Islet precursor cell (in vitro differentiated cells): Measurements from ENCODE around the gene PI4K2B.
A peak's percentile ranks its signal among the peaks of the same experiment; 100 is the strongest.
"Not testable (repeated sequence)": the region's sequence is repeated elsewhere in the genome, so short reads cannot be mapped to it uniquely, and the experiment has no call there.

Experiments used
- DNase-seq: peaks from one replicate; pipeline ENCODE4 v3.0.0-alpha.2; 2018

Gene PI4K2B

DNA sequence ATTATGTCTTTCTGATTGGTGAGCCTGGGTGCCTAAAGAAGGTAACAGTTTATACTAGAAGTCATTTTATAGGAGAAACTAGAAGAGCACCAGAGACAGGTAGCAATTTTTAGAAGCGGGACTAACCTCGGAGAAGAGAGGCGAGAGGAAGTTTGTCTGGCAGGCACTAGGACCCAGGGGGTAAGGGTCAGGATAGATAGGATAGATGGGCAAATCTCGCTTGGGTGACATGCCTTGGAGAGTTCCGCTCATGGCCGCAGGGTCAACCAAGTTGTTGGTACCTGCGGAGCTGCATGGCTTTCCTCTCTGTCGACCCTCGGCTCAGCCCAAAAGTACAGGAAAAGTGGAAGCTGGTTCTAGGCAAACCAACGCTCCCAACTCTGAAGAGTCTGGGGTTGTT lies 11.3 kb downstream of the PI4K2B start:
- no peak for DNase-seq

DNA sequence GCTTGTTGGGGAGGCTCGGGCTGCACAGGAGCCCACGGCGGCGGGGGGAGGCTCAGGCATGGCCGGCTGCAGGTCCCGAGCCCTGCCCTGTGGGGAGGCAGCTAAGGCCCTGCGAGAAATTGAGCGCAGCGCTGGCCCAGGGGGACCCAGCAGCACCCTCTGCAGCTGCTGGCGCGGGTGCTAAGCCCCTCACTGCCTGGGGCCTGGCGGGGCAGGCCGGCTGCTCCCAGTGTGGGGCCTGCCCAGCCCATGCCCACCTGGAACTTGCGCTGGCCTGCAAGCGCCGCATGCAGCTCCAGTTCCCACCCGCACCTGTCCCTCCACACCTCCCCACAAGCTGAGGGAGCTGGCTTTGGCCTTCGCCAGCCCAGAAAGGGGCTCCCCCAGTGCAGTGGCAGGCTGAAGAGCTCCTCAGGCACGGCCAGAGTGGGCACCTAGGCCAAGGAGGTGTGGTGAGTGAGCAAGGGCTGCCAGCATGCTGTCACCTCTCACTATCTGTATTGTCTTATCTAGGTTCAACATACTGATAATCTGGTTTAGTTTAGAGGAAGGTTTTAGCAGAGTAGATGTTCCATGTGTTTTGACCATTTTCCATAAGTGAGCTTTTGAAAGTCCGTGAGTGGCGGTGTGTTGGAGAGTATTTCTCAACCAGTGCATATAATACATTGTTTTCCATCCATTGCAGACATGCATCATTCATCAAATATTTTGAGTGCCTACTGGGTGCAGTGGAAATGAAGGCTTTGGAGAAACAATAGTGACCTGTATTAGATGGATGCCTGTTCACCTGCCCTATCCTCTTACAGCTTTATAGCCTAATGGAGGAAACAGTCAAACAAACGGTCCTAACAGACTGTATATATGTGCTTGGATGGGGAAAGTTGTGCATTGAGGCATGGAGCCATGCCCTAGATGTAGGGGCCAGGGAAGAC lies 13.1 kb downstream of the PI4K2B start:
- no peak for DNase-seq

DNA sequence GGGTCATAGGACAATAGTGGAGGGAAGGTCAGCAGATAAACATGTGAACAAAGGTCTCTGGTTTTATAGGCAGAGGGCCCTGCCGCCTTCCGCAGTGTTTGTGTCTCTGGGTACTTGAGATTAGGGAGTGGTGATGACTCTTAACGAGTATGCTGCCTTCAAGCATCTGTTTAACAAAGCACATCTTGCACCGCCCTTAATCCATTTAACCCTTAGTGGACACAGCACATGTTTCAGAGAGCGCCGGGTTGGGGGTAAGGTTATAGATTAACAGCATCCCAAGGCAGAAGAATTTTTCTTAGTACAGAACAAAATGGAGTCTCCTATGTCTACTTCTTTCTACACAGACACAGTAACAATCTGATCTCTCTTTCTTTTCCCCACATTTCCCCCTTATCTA lies 15.0 kb downstream of the PI4K2B start:
- DNase-seq: not testable (repeated sequence)

GRCh38 chr4:25249494-25249893 lies 15.7 kb downstream of the PI4K2B start:
- DNase-seq: not testable (repeated sequence)

DNA sequence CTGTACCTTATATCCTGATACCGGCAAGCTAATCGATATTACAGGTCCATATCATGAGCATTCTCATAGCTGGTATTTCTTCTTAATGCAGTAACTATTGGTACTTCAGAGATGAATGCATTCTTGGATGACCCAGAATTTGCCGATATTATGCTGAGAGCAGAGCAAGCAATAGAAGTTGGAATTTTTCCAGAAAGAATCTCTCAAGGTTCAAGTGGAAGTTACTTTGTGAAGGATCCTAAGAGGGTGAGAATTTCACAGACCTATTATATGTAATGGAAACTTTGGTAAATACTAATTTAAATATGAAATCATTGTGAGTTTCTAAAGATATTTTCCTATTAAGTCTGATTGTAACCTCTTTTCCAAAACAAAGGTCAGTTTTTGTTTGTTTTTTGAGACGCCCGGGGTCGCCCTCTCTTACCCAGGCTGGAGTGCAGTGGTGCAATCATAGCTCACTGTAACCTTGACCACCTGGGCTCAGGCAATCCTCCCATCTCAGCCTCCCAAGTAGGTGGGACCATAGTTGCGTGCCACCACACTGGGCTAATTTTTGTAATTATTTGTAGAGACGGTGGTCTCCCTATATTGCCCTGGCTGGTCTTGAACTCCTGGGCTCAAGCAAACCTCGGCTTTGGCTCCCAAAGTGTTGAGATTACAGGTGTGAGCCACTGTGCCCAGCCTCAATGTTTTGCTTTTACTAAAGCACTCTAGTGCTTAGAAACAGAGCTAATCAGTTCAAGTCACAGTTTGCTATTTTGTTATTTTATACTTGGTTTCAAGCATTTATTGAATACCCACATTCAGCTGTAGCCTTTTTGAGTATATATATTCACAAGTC lies 18.6 kb downstream of the PI4K2B start:
- DNase-seq: no peak

DNA sequence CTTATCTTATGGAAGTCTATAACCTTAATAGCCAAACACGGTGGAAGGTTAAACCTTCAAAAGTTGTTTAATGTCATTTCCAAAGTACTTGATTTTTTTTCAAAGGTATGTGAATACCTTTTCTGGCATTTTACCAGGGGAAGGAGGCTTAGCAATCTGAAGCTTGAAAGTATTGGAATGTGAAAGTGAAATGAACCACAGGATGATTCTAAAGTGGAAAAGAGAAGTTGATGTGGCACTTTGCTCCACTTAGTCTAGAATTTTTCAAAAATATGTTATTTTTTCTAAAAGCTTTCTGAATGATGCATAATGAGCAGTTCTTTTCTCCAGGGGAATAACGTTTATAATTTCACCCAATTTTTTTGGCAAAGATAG lies 19.2 kb downstream of the PI4K2B start:
- DNase-seq: no peak

DNA sequence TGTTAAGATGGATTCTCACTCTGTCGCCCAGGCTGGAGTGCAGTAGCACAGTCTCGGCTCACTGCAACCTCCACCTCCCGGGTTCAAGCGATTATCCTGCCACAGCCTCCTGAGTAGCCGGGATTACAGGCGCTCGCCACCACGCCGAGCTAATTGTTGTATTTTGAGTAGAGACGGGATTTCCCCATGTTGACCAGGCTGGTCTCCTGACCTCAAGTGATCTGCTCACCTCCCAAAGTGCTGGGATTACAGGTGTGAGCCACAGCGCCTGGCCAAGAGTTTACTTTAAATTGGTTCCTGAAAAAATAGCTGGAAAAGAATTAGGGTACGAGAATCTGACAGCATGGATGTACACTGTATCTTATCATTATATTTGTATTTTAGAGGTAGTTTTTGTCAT lies 20.0 kb downstream of the PI4K2B start:
- not testable (repeated sequence) for DNase-seq

DNA sequence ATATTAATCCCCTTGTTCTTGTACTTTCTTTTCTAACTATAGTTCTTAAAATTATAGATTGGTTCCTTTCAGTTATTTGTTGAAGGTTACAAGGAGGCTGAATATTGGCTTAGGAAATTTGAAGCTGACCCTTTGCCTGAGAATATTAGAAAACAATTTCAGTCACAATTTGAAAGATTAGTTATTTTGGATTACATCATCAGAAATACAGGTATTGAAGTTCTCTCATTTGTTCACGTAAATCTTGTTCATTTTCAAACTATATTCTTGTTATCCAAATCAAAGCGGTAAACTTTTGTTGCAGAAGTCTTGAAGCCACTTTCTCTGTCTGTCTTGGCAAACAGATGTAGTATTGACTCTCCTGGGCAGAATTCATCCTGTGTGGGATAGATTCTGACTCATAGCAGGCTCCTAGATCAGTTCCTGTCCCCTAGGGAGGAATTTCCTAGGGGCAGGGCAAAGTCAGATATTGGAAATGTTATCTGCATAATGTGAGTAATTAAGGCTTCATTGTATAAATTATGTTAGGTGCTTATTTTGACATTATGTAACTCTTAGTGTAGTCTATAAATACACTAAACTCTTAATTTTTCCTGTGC lies 25.2 kb downstream of the PI4K2B start:
- DNase-seq: no peak

DNA sequence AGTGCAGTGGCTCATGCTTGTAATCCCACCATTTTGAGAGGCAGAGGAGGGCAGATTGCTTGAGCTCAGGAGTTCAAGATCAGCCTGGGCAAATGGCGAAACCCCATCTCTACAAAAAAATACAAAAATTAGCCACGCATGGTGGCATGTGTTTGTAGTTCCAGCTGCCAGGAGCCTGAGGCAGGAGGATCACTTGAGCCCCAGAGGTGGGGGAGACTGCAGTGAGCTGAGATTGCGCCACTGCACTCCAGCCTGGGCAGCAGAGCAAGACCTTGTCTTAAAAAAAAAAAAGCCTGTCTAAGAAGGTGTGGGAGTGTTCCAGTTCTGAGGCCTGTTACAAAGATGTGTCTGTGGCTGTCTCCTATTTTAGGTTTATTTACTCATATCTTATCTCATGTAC lies 38.0 kb downstream of the PI4K2B start:
- DNase-seq: no peak

DNA sequence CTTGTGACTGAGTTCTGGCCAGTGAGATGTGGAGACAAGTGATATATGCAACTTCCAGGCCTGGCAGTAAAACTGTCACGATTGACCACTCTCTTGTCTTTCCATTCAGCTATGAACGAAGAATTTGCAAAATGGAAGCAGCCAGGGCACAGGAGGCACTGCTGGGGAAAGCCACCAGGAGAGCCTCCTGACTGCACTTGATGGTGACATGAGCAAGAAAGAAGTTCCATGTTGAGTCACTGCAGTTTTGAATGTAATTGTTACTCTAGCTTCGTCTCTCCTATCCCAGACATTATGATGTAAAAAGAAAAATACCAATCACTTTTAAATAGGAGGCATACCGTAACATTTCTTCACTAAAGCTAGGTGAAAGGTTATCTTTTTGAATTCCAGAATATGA lies 46.4 kb downstream of the PI4K2B start:
- DNase-seq: no peak

DNA sequence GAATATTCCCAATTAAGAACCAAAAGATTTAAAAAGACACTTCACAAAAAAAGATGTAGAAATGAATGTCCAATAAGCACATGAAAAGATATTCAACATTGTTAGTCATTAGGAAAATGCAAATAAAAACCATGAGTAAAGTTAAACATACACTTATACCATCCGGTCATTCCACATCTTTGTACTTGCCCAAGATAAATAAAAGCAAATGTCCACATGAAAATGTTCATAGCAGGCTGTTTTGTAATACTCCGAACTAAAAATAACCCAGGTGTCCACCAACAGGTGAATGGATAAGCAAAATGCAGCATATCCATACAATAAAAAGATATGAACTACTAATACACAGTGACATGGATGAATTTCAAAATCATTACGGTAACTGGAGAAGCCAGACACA lies 50.1 kb downstream of the PI4K2B start:
- no peak for DNase-seq

DNA sequence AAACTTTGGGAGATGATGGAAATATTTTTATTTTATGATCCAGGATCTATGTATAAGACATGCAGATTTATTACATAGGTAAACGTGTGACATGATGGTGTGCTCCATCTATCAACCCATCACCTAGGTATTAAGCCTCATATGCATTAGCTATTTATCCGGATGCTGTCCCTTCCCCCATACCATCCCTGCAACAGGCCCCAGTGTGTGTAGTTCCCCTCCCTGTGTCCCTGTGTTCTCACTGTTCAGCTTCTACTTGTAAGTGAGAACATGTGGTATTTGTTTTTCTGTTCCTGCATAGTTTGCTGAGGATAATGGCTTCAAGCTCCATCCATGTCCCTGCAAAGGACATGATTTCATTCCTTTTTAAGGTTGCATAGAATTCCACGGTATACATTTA lies 50.6 kb downstream of the PI4K2B start:
- DNase-seq: no peak

- DNase-seq: peak; percentile 92
Measured at GRCh38 chr4:25290490-25291067, 56.7 kb downstream of the PI4K2B start.

DNA sequence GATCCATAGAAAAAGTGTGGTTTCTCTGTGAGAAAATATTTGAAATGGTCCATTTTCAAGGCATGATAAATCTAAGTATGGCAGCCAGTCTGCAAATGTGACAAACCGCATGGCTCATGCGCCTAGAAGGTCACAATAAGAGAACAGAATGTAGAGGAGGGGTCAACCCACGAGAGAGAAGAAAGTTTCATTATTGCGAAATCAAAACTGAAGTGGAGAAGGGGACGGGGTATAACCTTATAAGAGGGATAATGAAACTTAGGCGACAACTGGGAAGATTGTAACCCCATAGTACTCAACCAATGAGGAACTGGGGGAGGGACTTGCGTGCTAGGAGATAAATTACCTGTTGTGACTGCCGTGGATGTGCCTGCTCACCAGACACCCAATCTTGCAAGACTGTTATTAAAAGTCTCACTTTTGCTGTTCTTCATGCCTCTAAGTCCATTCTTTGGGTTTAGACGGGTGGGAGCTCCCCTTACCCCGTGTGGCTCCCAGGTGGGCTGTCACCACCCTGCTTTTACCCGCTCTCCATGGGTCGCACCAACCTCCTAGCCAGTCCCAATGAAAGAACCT lies 57.4 kb downstream of the PI4K2B start:
- DNase-seq: no peak

- DNase-seq: no peak
Measured at GRCh38 chr4:25297528-25298242, 63.9 kb downstream of the PI4K2B start.

- DNase-seq: peak; percentile 94
Measured at GRCh38 chr4:25299476-25300203, 65.8 kb downstream of the PI4K2B start.

- no peak for DNase-seq
Measured at GRCh38 chr4:25301471-25301870, 67.6 kb downstream of the PI4K2B start.

GRCh38 chr4:25302626-25303025 lies 68.8 kb downstream of the PI4K2B start:
- DNase-seq: no peak

- DNase-seq: no peak
Measured at GRCh38 chr4:25303578-25303977, 69.7 kb downstream of the PI4K2B start.

GRCh38 chr4:25306518-25307057 lies 72.8 kb downstream of the PI4K2B start:
- no peak for DNase-seq

- DNase-seq: no peak
Measured at GRCh38 chr4:25307596-25307995, 73.8 kb downstream of the PI4K2B start.
